Measurements from ENCODE around the gene AGAP1. TPM values are rescaled to one million over a fixed set of nuclear protein-coding genes. Genes with fewer than 3 reads are reported as not detected.

The AGAP1 gene
- total RNA-seq, 2 experiments from 2014 or later = 0.89 to 0.97 TPM

DNA sequence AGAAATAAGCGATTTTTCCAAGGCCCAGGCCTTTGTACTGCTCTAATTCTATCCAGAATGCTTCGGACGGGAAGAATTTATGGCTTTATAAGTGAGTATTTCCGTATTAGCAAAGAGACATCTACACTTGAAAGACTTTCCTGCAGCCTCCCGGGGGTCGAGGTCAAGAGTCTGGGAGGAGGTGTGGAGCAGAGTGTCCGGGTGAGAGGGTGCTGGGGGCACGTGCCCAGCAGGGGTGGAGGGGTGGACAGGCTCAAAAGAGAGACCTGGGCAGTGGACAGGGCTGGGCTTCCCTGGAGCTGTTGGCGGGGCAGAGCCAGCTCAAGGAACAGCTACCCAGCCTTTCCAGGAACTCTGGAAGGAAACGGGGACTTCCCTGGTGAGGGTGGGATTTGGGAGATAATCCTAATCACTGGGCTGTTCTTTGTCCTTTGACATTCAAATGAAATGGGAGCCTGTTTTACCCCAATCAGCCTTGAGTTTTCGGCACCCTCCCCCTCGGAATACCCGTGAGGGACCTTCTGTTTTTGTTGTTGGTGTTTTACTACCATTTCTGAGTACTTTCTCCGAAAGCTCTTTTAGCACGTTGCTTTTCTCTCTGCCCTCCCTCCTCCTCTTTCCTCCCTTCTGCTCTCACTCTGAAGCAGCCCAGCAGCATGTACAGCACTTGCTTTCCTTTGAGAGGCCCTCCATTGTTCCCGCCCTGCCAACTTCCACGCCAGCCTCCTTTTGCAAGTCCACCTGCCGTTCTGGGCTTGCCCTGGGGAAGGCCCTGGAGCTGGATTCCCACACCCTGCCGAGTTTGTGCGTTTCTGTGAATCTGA is 164.7 kb downstream of the AGAP1 start:
- no peak overlapping the region for H3K4me3 Mint-ChIP-seq
- CTCF ChIA-PET = no interaction called here
- H3K27ac Mint-ChIP-seq = no peak overlapping the region
- POLR2A ChIA-PET = no interaction called here
- no peaks in the 10 kb centered on the region for H3K36me3 Mint-ChIP-seq (ENCODE audit: low read depth)
- no peak for DNase-seq
- H3K27me3 Mint-ChIP-seq = peaks cover 38% of the 10 kb centered on the region
- H3K9me3 Mint-ChIP-seq = no peaks in the 10 kb centered on the region
- no peaks in the 10 kb centered on the region for H3K4me1 Mint-ChIP-seq

DNA sequence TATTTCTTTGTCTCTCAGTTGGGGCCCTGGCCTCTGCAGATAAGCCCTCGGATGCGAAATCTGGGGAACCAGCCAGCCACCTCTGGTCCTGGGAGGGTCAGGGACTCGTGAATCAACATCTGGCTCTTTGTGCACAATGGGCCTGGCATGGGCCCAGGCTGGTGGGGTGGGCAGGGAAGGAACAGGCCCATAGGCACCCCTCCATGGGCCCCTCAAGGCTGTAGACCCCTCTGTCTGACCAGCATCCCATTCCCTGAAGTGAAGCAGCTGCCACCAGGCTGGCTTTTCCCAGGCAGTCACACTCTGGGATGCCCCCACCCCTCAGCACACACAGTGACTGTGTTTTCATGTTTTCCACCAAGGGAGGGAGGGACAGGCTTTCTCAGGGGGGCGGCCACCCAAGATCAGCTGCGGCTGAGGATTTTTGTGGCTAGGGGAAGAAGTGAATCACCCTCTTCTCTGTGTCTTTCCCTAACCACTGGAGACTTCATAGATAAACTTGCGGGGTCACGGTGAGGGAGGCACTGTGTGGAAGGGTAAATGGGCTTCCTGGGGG is 166.0 kb downstream of the AGAP1 start:
- H3K27ac Mint-ChIP-seq = no peak overlapping the region
- no peak for DNase-seq
- CTCF ChIA-PET = no interaction called here
- no peaks in the 10 kb centered on the region for H3K36me3 Mint-ChIP-seq (ENCODE audit: low read depth)
- POLR2A ChIA-PET = no interaction called here
- H3K4me1 Mint-ChIP-seq = no peaks in the 10 kb centered on the region
- no peak overlapping the region for H3K4me3 Mint-ChIP-seq
- no peaks in the 10 kb centered on the region for H3K9me3 Mint-ChIP-seq
- peaks cover 43% of the 10 kb centered on the region for H3K27me3 Mint-ChIP-seq

DNA sequence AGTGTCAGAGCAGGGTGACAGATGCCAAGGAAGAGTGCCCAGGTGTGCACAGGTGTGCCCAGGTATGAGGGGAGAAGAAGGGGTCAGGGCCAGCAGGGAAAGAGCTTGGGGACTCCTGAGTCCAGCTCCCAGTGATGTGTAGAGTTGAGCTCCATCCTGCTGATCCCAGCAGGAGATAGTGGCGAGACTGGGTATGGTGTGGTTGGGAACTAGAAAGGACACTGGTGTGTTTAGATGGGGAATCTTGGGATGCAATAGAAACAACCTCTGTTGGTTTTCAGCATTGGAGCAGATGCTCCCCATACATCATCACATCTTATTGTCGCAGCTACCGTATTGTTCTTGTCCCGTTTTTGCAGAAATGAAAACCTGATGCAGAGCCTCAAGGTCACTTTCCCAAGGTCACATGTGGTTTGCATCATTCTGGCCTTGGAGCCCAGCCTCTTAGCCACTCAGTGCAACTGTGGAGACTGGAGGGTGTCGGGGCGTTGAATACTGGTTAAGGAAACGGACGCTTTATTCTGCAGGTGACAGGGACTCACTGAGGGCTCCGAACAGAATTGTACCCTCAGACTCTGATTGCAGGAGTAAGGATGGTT is 166.7 kb downstream of the AGAP1 start:
- CTCF ChIA-PET = no interaction called here
- Mint-ChIP-seq H3K27ac (no peak overlapping the region), H3K9me3 (no peaks in the 10 kb centered on the region), H3K4me3 (no peak overlapping the region), H3K27me3 (peaks cover 47% of the 10 kb centered on the region), H3K4me1 (no peaks in the 10 kb centered on the region), H3K36me3 (ENCODE audit: low read depth) (no peaks in the 10 kb centered on the region)
- no peak for DNase-seq
- POLR2A ChIA-PET = no interaction called here

DNA sequence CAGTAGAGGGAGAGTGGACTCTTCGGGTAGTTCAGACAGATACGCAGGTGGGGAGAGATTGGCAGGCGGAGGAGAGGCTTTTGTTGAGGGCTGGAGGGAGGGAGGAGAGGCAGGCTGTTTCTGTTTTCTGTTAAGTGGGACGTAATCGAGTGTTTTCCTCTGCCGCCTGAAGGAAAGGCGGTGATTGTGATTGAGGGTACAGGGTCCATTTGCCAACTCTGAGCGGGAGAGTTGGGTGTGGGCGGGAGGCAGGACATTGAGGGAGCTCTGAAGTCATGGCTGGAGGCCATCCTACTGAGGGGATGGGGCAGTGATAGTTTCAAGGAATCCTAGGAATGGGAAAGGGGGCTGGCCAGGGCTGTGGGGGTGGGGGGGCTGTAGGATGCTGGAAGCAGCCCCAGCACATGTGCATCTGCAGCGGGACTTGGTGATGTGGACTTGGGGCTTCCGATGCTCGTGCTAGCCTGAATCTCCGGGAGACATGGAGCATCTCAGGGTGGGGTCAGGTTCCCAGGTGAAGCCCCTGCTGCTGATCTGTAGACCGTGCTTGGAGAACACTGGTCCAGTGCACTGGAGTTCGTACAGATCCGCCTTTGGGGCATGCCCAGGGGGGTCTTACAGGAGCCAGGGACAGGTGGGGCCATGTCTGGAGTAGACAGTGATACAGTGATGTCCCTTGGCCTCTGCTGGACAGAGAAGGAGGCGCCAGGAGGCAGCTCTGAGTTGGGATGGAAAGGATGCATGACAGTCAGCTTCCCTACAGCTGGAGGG is 167.5 kb downstream of the AGAP1 start:
- H3K27ac Mint-ChIP-seq = no peak overlapping the region
- H3K36me3 Mint-ChIP-seq (ENCODE audit: low read depth) = no peaks in the 10 kb centered on the region
- POLR2A ChIA-PET = no interaction called here
- no peak overlapping the region for H3K4me3 Mint-ChIP-seq
- CTCF ChIA-PET = interaction anchor here (1.0 kb wide), 1 partner anchor 11 kb away, joined by 3 read pairs; no protein-coding TSS in a partner anchor
- no peak for DNase-seq
- no peaks in the 10 kb centered on the region for H3K4me1 Mint-ChIP-seq
- no peaks in the 10 kb centered on the region for H3K9me3 Mint-ChIP-seq
- H3K27me3 Mint-ChIP-seq = peaks cover 50% of the 10 kb centered on the region

DNA sequence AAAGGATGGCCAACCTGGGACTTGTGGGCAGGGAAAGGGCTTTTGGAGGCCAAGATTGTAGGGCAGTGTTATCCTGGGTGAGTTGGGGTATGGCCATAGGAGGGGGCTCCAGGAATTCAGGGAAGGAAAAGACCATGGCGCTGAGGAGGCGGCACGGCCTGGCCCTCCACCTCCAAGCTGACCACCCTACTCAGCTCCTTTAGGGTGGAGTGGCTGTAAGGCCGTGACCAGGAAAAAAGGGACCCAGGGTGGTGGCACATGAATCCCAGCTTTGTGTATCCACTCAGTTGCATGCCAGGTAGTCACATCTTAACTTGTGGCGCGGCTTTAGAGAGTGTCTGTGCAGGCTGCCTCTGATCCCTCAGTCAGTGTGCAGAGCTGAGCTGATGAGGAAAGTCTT is 168.1 kb downstream of the AGAP1 start:
- no peak for DNase-seq
- POLR2A ChIA-PET = no interaction called here
- Mint-ChIP-seq H3K27ac (no peak overlapping the region), H3K27me3 (peaks cover 52% of the 10 kb centered on the region), H3K4me3 (no peak overlapping the region), H3K4me1 (no peaks in the 10 kb centered on the region), H3K36me3 (ENCODE audit: low read depth) (no peaks in the 10 kb centered on the region), H3K9me3 (no peaks in the 10 kb centered on the region)
- CTCF ChIA-PET = interaction anchor here (1.0 kb wide), 1 partner anchor 11 kb away, joined by 3 read pairs; no protein-coding TSS in a partner anchor

DNA sequence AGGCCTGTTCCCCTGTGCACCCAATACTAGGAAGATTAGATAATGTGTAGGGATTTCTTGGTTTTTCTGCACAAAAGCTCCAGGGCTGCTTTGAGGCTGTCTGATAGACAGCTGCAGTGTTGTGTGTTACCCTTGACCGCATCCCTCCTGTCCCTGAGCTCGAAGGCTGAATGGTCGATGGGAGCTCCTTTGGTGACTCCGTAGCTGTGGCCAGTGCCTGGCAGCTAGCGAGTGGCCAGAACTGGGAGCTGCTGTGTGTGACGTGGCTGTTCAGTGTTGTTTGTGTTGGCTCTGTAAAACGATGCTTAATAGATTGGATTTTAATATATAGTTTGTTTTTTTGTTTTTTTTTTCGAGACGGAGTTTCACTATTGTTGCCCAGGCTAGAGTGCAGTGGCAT is 170.0 kb downstream of the AGAP1 start:
- Mint-ChIP-seq H3K4me1 (no peaks in the 10 kb centered on the region), H3K36me3 (ENCODE audit: low read depth) (no peaks in the 10 kb centered on the region), H3K9me3 (no peaks in the 10 kb centered on the region), H3K4me3 (no peak overlapping the region), H3K27me3 (peaks cover 53% of the 10 kb centered on the region), H3K27ac (no peak overlapping the region)
- ChIA-PET CTCF (interaction anchor here (0.6 kb wide), 1 partner anchor 221 kb away, joined by 3 read pairs; no protein-coding TSS in a partner anchor), POLR2A (no interaction called here)
- DNase-seq = no peak

DNA sequence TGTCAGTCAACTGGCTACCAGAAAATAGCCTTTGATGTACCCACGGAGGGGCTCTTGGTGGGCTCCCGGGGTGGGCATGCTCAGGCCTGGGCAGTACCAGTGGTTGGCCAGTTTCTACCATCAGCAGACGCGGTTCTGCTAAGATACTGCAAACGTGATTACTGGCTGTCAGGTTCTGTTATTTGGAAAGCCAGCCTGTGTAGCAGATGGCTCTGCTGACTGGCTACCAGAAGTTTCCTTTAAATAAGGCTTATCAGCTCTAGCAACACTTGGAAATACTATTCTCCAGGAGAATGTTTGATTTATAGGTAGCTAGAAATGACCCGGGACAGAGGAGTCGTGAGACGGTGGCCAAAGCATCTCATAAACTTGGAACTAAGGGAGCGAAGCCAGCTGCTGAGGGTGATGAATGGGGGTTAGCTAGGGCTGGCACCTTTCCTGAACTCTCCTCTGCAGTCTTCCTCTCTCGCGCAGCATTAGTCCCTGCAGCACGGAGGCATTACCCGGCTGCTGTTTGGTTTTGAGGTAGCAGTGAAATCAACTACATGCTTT is 171.9 kb downstream of the AGAP1 start:
- Mint-ChIP-seq H3K4me1 (peaks cover 2% of the 10 kb centered on the region), H3K36me3 (ENCODE audit: low read depth) (no peaks in the 10 kb centered on the region), H3K9me3 (no peaks in the 10 kb centered on the region), H3K27ac (no peak overlapping the region), H3K27me3 (peaks cover 42% of the 10 kb centered on the region), H3K4me3 (no peak overlapping the region)
- DNase-seq = no peak
- POLR2A ChIA-PET = no interaction called here
- CTCF ChIA-PET = no interaction called here

DNA sequence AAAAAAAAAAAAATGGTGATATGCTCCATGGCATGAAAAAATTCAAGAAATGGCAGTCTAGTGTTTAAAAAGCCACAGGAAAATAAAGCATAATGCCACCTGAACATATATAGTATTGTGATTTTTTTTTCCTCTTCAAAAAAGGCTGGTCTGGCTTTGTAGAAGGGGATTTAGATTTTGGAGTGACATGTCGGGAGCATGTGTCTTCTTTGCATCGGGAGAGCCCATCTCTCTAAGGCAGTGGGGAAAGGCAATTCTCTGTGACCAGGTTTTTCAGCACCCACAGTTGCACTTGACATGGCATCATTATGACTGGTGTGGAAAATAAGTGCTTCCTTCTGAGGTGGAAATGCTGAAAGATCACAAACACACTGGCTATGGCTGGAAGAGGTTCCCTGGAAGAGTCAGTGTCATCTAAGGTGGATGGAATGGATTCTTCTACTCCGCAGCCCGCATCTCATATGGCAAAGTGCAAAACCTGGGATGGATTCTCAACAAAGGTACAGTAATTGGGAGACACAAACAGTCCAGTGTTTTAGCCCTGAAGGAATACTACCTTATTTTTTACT is 172.5 kb downstream of the AGAP1 start:
- H3K27me3 Mint-ChIP-seq = peaks cover 42% of the 10 kb centered on the region
- DNase-seq = no peak
- CTCF ChIA-PET = no interaction called here
- POLR2A ChIA-PET = no interaction called here
- no peaks in the 10 kb centered on the region for H3K9me3 Mint-ChIP-seq
- no peak overlapping the region for H3K27ac Mint-ChIP-seq
- H3K4me1 Mint-ChIP-seq = peaks cover 2% of the 10 kb centered on the region
- no peak overlapping the region for H3K4me3 Mint-ChIP-seq
- no peaks in the 10 kb centered on the region for H3K36me3 Mint-ChIP-seq (ENCODE audit: low read depth)

DNA sequence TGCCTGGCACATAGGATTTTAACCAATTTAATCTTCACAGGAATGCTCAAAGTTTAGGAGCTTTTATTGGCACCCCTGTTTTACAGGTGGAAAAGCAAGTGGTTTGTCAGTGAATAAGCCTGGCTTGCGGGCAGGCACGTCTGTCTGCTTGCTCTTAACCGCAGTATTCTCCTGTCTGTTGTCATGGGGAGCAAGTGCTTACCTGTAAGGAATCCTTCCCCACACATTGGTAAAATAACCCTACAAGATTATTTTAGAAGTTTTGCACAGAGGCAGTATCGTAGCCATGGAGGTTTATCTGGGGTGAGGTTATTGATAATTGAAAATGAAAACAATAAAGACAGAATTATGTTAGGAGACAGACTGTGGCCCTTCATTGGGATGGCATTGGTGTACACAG is 174.9 kb downstream of the AGAP1 start:
- POLR2A ChIA-PET = no interaction called here
- Mint-ChIP-seq H3K9me3 (no peaks in the 10 kb centered on the region), H3K4me1 (peaks cover 4% of the 10 kb centered on the region), H3K27me3 (peaks cover 65% of the 10 kb centered on the region), H3K36me3 (ENCODE audit: low read depth) (no peaks in the 10 kb centered on the region), H3K4me3 (peak overlapping the region; percentile 10), H3K27ac (no peak overlapping the region)
- no peak for DNase-seq
- CTCF ChIA-PET = no interaction called here

DNA sequence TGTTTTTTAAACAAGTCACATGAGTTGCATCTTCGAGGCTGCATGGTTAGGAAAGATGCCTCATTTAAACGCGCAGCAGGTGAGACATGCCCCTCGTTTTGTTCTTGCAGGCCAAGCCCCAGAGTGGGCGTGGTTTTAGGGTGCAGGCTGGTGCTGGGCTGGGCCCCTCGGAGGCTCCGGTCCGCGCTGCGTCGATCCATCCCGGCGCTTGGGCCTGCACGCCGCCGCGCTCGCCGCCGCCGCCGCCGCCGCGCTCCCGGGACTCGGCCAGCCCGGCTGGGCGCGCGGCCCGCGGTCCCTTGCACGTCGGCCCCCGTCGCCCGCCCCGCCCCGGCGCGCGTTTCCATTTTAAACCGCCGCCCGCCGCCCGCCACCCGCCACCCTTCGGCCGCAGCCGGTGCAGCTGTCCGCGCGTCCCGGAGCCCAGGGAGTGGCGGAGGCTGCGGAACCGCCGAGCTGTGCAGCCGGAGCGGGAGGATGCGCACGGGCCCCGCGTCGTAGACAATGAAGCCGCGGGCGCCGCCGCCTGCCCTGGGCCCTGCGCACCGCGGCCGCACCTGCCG is 175.5 kb downstream of the AGAP1 start:
- peaks cover 4% of the 10 kb centered on the region for H3K4me1 Mint-ChIP-seq
- no peak for DNase-seq
- H3K27me3 Mint-ChIP-seq = peaks cover 68% of the 10 kb centered on the region
- POLR2A ChIA-PET = no interaction called here
- no peaks in the 10 kb centered on the region for H3K36me3 Mint-ChIP-seq (ENCODE audit: low read depth)
- peak overlapping the region; percentile 10 for H3K4me3 Mint-ChIP-seq
- CTCF ChIA-PET = no interaction called here
- H3K9me3 Mint-ChIP-seq = no peaks in the 10 kb centered on the region
- H3K27ac Mint-ChIP-seq = no peak overlapping the region

DNA sequence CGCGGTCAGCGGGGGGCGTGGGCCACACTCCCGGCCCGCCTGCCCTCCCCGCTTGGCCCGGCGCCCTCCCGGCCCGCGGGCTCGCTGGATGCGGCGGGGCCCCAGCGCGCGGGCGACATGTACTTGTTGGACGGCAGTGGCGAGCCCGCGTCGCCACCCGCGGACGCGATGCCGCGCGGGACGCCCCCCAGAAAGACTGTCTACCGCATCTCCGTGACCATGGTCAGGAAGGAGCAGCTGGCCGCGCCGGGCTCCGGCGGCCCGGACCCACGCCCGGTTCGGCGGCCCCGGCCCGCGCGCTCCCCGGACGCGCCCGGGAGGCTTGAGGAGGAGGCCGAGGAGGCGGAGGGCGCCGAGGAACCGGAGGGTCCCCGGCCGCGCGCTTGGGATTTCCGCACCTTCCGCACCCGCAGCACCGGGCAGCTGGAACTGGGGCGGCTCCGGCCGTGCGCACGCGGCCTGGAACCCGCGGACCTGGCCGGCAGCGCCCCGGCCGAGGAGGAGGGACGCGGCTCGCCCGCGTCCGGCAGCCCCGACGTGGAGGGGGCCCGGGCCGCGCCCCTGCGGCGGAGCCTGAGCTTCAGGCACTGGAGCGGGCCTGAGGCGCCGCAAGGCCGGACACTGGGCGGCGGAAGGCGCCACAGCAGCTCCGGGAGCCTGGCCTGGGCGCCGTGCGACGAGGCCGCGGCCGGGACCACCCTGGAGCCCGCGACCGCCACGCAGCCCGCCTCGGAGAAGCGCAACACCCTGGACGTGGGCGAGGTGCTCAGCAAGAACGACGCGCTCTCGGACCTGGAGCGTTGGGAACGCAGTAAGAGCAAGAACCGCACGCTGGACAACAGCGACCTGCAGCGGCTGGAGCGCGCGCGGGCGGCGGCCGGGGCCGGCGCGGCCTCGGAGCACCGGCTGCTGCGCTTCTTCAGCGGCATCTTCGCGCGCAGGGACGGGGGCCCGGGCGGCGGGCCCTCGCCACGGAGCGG is 176.4 kb downstream of the AGAP1 start:
- Mint-ChIP-seq H3K4me1 (peaks cover 4% of the 10 kb centered on the region), H3K27ac (no peak overlapping the region), H3K36me3 (ENCODE audit: low read depth) (no peaks in the 10 kb centered on the region), H3K4me3 (no peak overlapping the region), H3K27me3 (peaks cover 62% of the 10 kb centered on the region), H3K9me3 (no peaks in the 10 kb centered on the region)
- CTCF ChIA-PET = no interaction called here
- POLR2A ChIA-PET = no interaction called here
- no peak for DNase-seq
